Liver (tissue), 9 donors: ENCODE measurements around the gene ADM5. TPM values are rescaled to one million over a fixed set of nuclear protein-coding genes. Genes with fewer than 3 reads are reported as not detected.

ENCODE experiments used
- DNase-seq: peaks from one replicate; pipeline ENCODE4 v3.0.0-alpha.2; 2017; ENCODE audit warnings: low spot score
- H3K27ac ChIP-seq, 2 donors: one replicate each; pipeline ENCODE4 v1.7.0; 2013; ENCODE audit warnings: inconsistent platforms in 2 of 2, low read length in 2 of 2, control low read depth in 1 of 2, low read depth in 1 of 2, mild to moderate bottlenecking in 1 of 2
- H3K27me3 ChIP-seq, 4 donors: one replicate each; pipeline versions ENCODE4 v1.6.1 to v1.7.0; 2013; ENCODE audit warnings: low read length in 3 of 4, inconsistent platforms in 1 of 4, mild to moderate bottlenecking in 1 of 4, moderate library complexity in 1 of 4; ENCODE audit not compliant: control insufficient read depth in 4 of 4, insufficient read depth in 4 of 4
- H3K36me3 ChIP-seq, 4 donors: one replicate each; pipeline versions ENCODE4 v1.6.1 to v1.7.0; 2013; ENCODE audit warnings: low read length in 3 of 4, mild to moderate bottlenecking in 3 of 4, low read depth in 1 of 4, moderate library complexity in 1 of 4; ENCODE audit not compliant: control insufficient read depth in 4 of 4, insufficient read depth in 3 of 4
- H3K4me1 ChIP-seq, 4 donors: one replicate each; pipeline versions ENCODE4 v1.6.1 to v1.7.0; 2013; ENCODE audit warnings: low read length in 3 of 4, mild to moderate bottlenecking in 3 of 4, moderate library complexity in 1 of 4; ENCODE audit not compliant: control insufficient read depth in 4 of 4, insufficient read depth in 4 of 4
- H3K4me3 ChIP-seq, 3 donors: one replicate each; pipeline versions ENCODE4 v1.6.1 to v1.7.0; 2013; ENCODE audit warnings: low read length in 3 of 3, control low read depth in 1 of 3, low read depth in 1 of 3, mild to moderate bottlenecking in 1 of 3
- H3K9ac ChIP-seq, 2 donors: one replicate each; pipeline ENCODE4 v1.7.0; 2013; ENCODE audit warnings: low read length in 2 of 2, mild to moderate bottlenecking in 2 of 2, moderate library complexity in 2 of 2, control low read depth in 1 of 2, low read depth in 1 of 2
- H3K9me3 ChIP-seq, 4 donors: one replicate each; pipeline versions ENCODE4 v1.6.1 to v1.7.0; 2013; ENCODE audit warnings: low read length in 3 of 4; ENCODE audit not compliant: control insufficient read depth in 4 of 4
- ATF3 ChIP-seq: IDR thresholded peaks from 2 replicates; pipeline ENCODE4 v1.6.1; 2016; ENCODE audit warnings: antibody characterized with exemption
- CTCF ChIP-seq: fragments of 150-350 bp; IDR thresholded peaks from 2 replicates; pipeline ENCODE4 v1.5.1; 2017; ENCODE audit warnings: improper control_type of control experiment, low read depth, low read length; ENCODE audit not compliant: missing input control
- EGR1 ChIP-seq, 2 donors: IDR thresholded peaks; 2 replicates each; pipeline ENCODE4 v1.6.1; 2016 to 2018; ENCODE audit warnings: antibody characterized with exemption in 2 of 2, low read depth in 2 of 2
- FOXA1 ChIP-seq: IDR thresholded peaks from 2 replicates; pipeline ENCODE4 v1.6.1; 2016; ENCODE audit warnings: antibody characterized with exemption
- FOXA2 ChIP-seq: IDR thresholded peaks from 2 replicates; pipeline ENCODE4 v1.6.1; 2016; ENCODE audit warnings: antibody characterized with exemption
- GABPA ChIP-seq, 2 donors: IDR thresholded peaks in 1 of 2; conservative IDR thresholded peaks in 1 of 2; 2 replicates each; pipeline ENCODE4 v1.6.1; 2016; ENCODE audit warnings: antibody characterized with exemption in 2 of 2, mild to moderate bottlenecking in 1 of 2, moderate library complexity in 1 of 2
- HNF4A ChIP-seq, 2 donors: conservative IDR thresholded peaks; 2 replicates each; pipeline ENCODE4 v1.6.1; 2016; ENCODE audit warnings: antibody characterized with exemption in 2 of 2, mild to moderate bottlenecking in 2 of 2
- HNF4G ChIP-seq: IDR thresholded peaks from 2 replicates; pipeline ENCODE4 v1.6.1; 2016; ENCODE audit warnings: antibody characterized with exemption
- JUND ChIP-seq, 2 donors: IDR thresholded peaks; 2 replicates each; pipeline ENCODE4 v1.6.1; 2016; ENCODE audit warnings: antibody characterized with exemption in 2 of 2
- MAX ChIP-seq: IDR thresholded peaks from 2 replicates; pipeline ENCODE4 v1.6.1; 2016; ENCODE audit warnings: antibody characterized with exemption
- NR2F2 ChIP-seq: IDR thresholded peaks from 2 replicates; pipeline ENCODE4 v1.6.1; 2016; ENCODE audit warnings: antibody characterized with exemption
- RAD21 ChIP-seq, 2 donors: IDR thresholded peaks; 2 replicates each; pipeline ENCODE4 v1.6.1; 2016; ENCODE audit warnings: antibody characterized with exemption in 2 of 2, mild to moderate bottlenecking in 2 of 2
- REST ChIP-seq: IDR thresholded peaks from 2 replicates; pipeline ENCODE4 v1.6.1; 2016; ENCODE audit warnings: antibody characterized with exemption, mild to moderate bottlenecking
- RXRA ChIP-seq, 2 donors: IDR thresholded peaks; 2 replicates each; pipeline ENCODE4 v1.6.1; 2017 to 2018; ENCODE audit warnings: antibody characterized with exemption in 2 of 2, mild to moderate bottlenecking in 1 of 2
- SP1 ChIP-seq: IDR thresholded peaks from 2 replicates; pipeline ENCODE4 v1.6.1; 2018; ENCODE audit warnings: antibody characterized with exemption, mild to moderate bottlenecking
- TAF1 ChIP-seq: conservative IDR thresholded peaks from 2 replicates; pipeline ENCODE4 v1.6.1; 2016; ENCODE audit warnings: antibody characterized with exemption, mild to moderate bottlenecking
- YY1 ChIP-seq: IDR thresholded peaks from 2 replicates; pipeline ENCODE4 v1.6.1; 2016; ENCODE audit warnings: antibody characterized with exemption, mild to moderate bottlenecking
- ZBTB33 ChIP-seq: IDR thresholded peaks from 2 replicates; pipeline ENCODE4 v1.6.1; 2016; ENCODE audit warnings: antibody characterized with exemption
- WGBS: extraction: QIAGEN DNeasy Blood & Tissue Kit; methylation state at CpG from one replicate; pipeline ENCODE4 v1.1.7; 2013; 5-methylcytosine and 5-hydroxymethylcytosine counted together
- polyA plus RNA-seq, 2 donors: library from polyadenylated mRNA; stranded (reverse) in 1 of 2; unstranded in 1 of 2; fragments of 200-250 nt in 1 of 2; fragments of >200 nt in 1 of 2; fragmentation: Nextera tagmentation in 1 of 2; extraction: Ambion mirVana in 1 of 2; gene quantifications; one replicate each; pipeline versions ENCODE4 v1.2.1 to v1.2.3, GENCODE V29; 2013 to 2015
- total RNA-seq, 2 donors: library from RNA; depleted of rRNA; stranded (reverse); fragments of >200 nt; gene quantifications; one replicate each; pipeline ENCODE4 v1.2.3, GENCODE V29; 2014
- donor health status: healthy.
- donor health status: healthy.
- donor health status: healthy.
- donor health status: healthy.
- donor health status: healthy.

ADM5 gene
- total and polyA plus RNA-seq, 4 donors = 0.11 to 0.84 (median 0.26) TPM

- no peak for TF ChIP-seq REST
- no peak for TF ChIP-seq ZBTB33
Observed at GRCh38 chr19:49705919-49706318, 16.5 kb downstream of the ADM5 start (continued).

GRCh38 chr19:49710372-49710951 is 21.1 kb downstream of the ADM5 start:
- no peaks in the 10 kb centered on the region for H3K4me1 ChIP-seq
- no peak overlapping the region for H3K27ac ChIP-seq
- H3K36me3 ChIP-seq = no peaks in the 10 kb centered on the region
- H3K9me3 ChIP-seq = no peaks in the 10 kb centered on the region
- no peak overlapping the region for H3K4me3 ChIP-seq
- H3K27me3 ChIP-seq = no peaks in the 10 kb centered on the region
- no peak for DNase-seq
- TF ChIP-seq REST = no peak
- TF ChIP-seq RXRA (IDR thresholded peaks at IDR 0.05) = no peak
- TF ChIP-seq EGR1 (IDR thresholded peaks at IDR 0.05; ENCODE audit: low read depth in 2 of 2) = no peak
- no peak for TF ChIP-seq FOXA2
- TF ChIP-seq MAX = no peak
- no peak for TF ChIP-seq RAD21 (IDR thresholded peaks at IDR 0.05)
- no peak for TF ChIP-seq JUND (IDR thresholded peaks at IDR 0.05)
- no peak for TF ChIP-seq NR2F2
- TF ChIP-seq GABPA (IDR thresholded peaks at IDR 0.05 in 1 of 2, conservative IDR thresholded peaks at IDR 0.05 in 1 of 2) = no peak
- no peak for TF ChIP-seq HNF4G
- no peak for TF ChIP-seq TAF1
- no peak for TF ChIP-seq SP1
- no peak for TF ChIP-seq ZBTB33
- TF ChIP-seq CTCF = no peak
- no peak for TF ChIP-seq YY1
- no peak for TF ChIP-seq ATF3
- TF ChIP-seq FOXA1 = no peak
- no peak for TF ChIP-seq HNF4A (conservative IDR thresholded peaks at IDR 0.05)
- 92% methylated on average over 20 of the region's 20 CpGs for WGBS
- H3K9ac ChIP-seq = no peak overlapping the region
